ENCODE data around the gene SRC.

Gene SRC

DNA sequence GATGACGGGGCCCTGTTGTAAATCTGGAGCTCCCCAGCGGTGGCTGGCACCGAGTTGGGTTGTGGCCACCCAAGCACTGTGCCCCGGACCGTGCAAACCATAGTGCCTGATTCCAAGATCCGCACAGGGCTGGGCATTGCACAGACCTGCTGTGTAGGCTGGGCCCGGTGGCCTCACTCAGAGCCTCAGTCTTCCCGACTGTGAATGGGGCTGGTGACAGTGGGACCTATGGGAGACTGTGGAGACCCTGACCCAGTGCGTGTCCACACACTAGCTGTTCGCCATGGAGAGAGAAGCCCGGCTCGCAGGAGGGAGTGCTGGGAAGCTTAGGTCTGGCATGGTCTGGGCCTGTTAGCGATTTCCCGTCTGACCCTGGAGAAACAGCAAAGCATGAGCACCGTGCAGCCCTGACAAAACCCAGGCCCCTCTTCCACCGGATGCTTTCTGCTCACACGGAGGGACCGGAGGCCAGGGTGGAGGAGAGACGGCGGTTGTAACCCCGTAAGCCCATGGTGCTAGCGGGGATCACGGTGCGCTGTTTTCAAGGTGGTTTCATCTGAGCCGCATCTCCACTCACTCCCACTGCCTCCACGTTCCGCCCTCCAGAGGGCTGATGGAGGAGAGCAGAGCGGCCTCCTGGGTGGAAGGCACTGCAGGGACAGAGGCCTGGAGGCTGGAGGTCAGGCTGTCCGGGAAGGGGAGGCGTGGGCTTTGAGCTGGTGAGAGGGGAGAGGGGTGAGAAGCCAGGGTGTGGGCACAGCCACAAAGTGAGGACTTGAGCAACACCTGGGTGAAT lies 52.2 kb downstream of the SRC start:
- no peak for DNase-seq

DNA sequence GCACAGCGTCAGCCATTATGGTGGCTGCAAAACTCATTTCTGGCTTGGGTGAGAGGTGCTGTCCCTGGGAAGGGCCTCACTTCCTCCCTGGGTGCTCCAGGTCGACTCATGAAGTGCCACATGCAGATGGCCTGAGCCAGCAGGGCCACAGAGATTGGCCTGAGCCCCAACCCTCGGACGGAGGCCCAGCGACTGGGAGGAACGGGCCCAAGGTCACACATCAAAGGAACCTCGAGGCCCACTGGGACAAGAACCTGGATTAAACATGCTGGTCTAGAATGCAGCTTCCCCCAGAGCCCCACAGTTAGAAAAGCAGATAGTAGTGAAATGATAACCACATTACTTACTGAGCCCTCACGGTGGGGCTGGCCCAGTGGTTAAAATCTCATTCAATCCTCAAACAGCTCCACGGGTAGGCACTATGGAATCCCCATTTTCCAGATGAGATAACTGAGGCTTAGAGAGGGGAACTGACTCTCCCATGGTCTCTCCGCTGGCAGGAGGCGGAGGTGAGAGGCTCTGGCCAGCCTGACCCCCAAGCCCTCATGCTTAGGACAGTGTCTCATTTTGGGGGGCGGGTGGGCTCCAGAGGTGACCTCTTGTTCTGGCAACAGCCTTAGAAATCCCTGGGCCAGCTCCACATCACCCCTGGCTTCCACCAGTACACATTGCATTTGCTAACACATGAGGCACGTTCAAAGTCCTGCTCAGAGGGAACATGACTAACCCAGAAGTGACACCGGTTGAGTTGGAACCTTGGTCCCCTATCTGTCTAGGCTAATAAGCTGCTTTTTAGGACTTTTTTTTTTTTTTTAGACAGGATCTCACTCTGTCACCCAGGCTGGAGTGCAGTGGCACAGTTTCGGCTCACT lies 53.0 kb downstream of the SRC start:
- DNase-seq: no peak

DNA sequence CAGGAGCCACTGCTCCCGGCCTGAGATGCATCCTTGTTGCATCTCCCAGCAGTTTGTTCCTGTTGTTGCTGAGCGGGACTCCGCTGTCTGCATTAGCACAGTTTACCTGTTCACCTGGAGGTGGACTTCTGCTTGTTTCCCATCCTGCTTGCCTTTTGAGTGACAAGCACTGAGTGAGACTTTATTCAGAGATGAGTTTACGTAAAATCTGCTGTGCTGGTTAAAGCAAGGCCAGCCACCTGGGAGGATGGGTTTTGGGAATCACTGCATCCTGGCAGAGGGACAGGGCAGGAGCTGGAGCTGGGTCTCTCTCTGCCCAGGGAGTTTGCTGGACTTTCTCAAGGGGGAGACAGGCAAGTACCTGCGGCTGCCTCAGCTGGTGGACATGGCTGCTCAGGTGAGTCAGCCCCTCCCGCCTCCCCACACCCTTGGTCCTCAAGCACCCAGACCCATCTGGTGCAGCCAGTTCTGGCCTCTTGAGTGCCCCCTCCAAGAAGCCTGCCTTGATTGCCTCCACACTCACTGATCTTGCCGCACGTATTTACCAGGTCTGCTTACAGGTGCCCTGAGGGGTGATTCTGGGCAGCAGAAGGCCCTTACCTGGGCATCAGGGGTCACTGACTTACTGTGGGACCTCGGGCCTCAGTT lies 55.5 kb downstream of the SRC start:
- no peak for DNase-seq

DNA sequence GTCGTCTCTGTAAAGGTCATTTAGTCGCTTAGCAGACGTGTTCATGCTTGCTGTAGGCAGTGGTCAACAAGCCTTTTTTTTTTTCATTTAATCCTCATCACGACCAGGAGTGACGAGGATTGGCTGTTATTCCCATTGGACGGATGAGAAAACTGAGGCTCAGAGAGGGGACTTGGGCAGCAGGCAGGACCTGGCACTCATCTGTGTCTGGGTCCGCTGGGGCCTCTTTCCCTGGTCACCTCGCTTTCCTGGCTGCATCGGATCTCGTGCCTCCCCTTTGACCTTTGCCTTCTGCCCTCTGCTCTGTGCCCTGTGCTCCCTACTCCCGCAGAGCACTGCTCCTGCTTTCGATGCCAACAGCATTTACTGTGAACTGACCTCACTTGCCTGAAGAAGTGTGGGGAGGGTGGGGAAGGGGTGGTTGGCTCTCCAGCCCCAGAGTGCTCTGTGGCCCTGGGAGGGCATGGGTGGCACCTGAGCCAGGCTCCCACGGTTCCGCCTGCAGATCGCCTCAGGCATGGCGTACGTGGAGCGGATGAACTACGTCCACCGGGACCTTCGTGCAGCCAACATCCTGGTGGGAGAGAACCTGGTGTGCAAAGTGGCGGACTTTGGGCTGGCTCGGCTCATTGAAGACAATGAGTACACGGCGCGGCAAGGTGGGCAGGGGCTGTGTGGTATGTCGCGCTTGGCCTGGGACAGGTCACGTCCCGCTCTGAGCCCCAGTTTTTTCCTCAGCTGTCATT lies 56.2 kb downstream of the SRC start:
- DNase-seq: no peak

DNA sequence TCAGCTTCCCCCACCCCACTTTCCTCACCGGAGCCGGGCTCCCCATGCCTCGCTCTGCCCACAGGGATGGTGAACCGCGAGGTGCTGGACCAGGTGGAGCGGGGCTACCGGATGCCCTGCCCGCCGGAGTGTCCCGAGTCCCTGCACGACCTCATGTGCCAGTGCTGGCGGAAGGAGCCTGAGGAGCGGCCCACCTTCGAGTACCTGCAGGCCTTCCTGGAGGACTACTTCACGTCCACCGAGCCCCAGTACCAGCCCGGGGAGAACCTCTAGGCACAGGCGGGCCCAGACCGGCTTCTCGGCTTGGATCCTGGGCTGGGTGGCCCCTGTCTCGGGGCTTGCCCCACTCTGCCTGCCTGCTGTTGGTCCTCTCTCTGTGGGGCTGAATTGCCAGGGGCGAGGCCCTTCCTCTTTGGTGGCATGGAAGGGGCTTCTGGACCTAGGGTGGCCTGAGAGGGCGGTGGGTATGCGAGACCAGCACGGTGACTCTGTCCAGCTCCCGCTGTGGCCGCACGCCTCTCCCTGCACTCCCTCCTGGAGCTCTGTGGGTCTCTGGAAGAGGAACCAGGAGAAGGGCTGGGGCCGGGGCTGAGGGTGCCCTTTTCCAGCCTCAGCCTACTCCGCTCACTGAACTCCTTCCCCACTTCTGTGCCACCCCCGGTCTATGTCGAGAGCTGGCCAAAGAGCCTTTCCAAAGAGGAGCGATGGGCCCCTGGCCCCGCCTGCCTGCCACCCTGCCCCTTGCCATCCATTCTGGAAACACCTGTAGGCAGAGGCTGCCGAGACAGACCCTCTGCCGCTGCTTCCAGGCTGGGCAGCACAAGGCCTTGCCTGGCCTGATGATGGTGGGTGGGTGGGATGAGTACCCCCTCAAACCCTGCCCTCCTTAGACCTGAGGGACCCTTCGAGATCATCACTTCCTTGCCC lies 57.4 kb downstream of the SRC start:
- no peak for DNase-seq

DNA sequence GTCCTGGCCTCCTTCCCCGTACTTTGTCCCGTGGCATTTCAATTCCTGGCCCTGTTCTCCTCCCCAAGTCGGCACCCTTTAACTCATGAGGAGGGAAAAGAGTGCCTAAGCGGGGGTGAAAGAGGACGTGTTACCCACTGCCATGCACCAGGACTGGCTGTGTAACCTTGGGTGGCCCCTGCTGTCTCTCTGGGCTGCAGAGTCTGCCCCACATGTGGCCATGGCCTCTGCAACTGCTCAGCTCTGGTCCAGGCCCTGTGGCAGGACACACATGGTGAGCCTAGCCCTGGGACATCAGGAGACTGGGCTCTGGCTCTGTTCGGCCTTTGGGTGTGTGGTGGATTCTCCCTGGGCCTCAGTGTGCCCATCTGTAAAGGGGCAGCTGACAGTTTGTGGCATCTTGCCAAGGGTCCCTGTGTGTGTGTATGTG lies 58.5 kb downstream of the SRC start:
- no peak for DNase-seq

DNA sequence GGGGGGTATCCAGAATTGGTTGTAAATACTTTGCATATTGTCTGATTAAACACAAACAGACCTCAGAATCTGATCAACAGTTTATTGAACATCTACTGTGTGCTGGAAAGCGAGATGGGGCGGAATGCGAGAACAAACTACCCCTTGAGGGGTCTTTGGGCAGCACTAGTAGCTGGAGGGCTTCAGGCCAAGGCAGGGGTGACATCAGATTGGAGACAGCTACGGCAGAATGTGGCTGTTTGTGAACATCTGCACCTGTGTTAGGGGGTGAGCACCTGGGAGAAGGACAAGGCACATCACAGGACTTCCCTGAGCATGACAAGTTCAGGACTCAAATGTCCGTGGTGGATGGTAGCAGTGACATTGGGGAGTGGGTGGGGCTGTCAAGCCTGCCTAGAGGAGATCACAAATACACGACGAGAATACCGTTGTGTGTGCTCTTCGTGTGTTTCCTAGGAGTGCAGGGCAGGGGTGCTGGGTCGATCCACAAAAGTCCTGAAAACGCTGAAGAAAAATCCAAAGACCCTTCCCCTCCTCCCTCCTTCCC lies 59.5 kb downstream of the SRC start:
- peak in 1 of 3 experiments; percentile 51 for DNase-seq

DNA sequence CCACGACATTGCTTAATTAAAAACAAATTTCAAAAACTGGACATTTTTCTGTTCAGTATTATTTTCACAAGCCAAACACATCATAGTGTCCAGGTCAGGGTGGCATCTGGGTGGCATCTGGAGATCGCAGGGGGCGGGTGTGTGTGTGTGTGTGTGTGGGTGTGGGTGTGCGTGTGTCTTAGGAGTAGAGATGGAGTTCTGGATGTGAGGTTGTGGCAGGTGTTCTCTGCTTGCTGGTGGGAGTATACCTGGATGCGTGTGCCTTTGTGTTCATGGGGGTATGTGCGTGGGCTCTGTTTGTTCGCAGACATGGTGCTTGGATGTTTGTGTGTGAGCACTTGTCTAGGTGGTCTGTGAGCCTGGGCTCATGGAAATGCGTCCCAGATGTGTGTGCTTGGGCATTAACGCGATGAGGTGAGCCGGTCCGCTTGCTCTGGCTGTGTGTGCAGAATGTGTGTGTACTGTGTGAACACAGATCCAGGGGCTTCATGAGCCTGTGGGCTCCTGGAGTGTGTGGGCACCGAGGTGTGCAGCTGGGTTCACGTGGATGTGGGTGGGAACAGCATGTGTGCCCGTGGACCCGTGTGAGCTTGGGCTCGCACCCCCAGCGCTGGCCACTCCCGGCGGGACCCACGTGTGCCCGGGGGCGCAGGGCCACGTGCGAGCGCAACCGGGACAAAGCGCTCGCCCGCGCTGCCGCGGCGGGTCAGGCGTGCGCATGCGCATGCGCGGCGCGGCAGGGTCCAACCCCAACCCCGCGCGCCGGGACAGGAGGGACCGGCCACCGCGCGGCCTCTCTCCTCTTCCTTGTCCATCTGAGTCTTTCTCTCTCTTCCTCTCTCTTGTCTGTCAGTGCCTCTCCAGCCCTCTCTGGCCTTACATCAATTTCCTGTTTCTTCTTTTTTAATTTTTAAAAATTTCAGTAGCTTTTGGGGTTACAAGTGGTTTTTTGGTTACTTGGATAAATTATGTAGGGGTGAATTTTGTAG lies 60.4 kb downstream of the SRC start:
- peak; percentile 69 to 90 (median 84) for DNase-seq

DNA sequence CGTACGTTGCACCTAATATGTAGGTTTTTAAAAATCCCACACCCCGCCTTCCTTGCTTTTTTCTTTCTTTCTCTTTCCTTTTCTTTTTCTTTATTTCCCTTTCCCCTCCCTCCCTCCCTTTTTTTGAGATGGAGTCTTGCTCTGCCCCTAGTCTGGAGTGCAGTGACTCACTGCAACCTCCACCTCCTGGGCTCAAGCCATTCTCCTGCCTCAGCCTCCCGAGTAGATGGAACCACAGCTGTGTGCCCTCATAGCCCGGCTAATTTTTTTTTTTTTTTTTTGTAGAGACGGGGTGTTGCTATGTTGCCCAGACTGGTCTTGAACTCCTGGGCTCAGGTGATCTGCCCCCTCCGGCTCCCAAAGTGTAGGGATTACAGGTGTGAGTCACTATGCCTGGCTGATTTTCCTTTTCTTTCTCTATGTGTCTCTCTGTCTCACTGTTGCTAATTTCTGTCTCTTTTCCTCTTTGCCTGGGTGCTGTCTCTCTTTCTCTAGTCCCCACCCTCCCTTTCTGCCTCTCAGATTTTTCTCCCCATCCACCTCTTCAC lies 61.2 kb downstream of the SRC start:
- no peak for DNase-seq

DNA sequence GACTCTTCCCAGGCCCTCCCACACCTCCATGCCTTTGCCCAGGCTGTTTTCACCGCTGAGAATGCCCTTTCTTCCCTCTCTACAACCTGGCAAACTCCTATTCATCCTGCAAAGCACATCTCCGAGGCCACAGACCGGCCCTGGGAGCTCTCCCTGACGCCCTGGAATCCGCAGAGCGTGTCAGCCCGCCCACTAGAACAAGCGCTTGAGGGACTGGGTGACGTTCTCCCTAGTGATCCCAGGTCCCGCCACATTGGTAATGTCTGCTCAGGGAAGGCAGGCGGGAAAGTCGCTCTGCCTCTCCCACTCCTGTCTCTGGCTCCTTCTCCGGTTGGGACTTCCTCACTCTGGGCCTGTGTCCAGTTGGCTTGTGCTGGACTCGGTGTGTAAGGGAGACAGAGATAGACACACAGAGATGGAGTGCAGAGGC lies 61.6 kb downstream of the SRC start:
- DNase-seq: no peak

DNA sequence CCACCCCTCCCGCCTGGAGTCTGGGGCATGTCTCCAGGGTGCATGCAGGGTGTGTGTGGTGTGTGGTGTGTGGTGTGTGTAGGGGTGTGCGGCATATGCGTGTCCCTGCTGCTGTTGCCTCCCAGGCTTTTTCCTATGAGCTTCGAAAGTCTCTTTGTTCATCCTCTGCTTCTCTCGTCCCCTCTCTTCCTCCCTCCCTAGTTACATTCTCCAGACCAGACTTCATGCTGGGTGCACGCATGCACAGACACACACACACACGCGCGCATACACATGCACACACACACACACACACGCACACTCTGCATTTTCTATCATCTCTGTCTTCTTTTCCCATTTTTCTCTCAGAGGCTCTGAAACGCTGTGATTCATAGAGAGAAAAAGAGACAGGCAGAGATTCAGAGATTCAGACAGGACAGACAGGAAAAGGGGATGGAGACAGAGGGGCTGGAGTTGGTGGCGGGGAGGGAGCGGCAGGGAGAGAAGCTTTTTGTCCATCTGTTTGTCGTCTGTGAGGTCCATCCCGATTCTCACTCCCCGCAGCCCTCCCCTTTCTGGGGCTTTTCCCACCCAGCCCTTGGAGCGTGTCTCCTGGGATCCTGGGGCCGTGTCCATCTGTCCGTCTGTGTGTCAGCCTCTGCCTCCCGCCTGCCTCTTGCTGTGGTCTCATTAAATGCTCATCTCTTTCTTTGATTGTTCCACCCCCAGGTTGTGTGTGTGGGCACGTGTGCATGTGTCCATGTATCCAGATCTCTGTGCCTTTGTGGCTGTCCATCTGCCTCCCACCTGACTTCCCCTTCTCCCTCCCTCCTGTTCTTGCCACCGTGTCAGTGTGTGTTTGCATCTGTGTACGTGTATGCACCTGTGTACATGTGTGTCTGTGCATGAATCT lies 62.6 kb downstream of the SRC start:
- peak in 1 of 3 experiments; percentile 57 for DNase-seq

DNA sequence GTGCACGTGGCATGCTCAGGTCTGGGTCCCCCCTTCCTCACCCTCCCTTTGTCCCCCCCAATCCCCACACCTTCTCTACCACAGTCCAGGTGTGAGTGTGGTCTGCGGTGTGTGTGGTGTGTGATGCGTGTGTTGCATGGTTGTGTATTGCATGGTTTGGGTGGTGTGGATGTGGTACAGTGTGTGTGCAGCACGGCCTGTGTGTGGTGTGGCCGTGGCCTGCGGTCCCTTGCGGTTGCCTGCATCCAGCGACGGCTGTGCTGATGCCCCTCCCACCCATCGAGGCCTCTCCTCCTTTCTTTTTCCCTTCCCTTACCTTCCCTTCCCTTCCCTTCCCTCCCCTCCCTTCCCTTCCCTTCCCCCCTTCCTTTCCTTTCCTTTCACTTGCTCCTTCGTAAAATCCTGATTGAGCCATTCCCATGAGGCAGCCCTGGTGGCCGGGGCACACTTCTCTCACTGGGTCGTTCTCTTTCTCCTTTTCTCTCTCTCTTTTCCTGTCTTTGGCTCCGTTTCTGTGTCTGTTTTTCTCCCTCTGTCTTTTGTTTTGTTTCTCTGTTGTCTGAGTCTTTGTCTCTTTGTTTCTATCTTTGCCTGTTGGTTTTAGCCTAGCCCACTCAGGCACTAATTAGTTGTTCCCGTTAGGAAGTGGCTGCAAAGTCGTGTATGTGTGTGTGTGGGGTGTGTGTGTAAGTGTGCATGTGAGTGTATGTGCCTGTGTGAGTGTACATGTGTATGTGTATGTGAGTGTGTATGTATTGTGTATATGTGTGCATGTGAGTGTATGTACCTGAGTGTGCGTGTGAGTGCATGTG lies 65.7 kb downstream of the SRC start:
- DNase-seq: peak; percentile 44 to 86 (median 80)

DNA sequence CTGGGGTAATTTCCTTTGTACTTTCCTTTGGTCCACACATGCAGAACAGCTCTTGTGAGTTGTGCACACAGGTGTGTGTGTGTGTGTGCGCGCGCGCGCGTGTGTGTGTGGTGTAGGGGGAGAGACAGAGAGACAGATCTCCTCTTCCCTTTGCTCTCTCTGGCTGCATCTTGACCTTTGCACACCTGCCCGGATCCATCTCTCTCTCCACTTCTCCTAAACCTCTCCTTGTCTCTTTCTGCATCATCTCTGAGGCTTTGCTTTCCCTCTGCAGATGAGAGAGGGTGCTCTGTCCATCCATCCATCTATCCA lies 67.0 kb downstream of the SRC start:
- no peak for DNase-seq

DNA sequence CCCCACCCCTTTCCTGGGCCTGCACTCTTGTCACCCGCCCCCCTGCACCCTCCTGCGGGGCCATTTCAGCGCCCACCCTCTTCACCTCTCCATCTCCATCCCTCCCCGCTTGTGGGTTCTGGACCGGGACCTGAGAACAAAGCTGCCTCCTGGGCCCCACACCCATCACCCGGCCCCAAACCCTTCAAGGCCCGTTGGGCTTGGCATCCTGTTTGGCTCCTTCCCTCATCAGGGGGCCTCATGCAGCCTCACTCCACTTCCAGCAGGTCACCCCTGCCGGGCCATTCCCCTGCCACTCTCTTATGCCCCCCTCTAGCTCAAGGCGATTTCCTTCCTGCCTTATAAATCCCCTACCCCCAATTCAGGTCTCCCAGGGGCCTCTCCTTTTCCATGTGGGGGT lies 67.4 kb downstream of the SRC start:
- peak in 2 of 3 experiments; percentile 60 to 76 for DNase-seq

DNA sequence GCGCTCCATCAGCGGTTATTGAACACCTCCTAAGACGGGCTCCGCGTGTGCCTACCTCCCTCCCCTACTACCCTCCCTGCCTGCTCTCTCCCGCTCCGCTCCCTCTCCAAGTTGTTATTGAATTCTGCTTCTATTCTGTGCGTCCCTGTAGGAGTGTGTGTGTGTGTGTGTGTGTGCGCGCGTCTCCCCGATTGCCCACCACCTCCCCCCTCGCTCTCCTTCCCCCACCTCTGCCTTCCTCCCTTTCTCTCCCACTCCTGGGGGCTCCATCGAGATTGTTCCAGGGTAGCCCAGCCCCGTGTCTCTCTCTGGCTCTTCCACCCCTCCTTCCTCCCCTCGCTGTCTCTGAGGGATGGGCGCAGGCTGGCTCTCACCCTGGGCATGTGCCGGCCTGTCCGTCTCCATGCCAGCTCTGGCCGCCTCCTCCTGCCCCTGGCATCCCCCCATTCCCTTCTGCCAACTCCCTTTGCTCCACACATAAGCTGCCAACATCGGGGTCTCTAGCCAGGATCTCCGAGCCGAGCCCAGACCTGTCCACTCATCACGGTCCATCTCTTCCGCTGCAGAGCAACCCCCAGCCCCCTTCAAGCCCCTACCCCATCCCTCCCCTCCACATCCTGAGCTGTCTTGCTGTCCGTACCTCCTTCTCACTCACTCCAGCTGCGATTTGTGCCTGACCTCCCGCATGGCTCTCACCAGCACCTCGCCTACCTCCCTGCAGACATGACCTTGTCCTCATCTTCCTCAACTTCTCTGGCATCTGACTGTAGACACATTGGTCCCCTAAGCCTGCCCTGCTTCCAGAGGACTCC lies 68.5 kb downstream of the SRC start:
- peak; percentile 31 to 94 (median 84) for DNase-seq

DNA sequence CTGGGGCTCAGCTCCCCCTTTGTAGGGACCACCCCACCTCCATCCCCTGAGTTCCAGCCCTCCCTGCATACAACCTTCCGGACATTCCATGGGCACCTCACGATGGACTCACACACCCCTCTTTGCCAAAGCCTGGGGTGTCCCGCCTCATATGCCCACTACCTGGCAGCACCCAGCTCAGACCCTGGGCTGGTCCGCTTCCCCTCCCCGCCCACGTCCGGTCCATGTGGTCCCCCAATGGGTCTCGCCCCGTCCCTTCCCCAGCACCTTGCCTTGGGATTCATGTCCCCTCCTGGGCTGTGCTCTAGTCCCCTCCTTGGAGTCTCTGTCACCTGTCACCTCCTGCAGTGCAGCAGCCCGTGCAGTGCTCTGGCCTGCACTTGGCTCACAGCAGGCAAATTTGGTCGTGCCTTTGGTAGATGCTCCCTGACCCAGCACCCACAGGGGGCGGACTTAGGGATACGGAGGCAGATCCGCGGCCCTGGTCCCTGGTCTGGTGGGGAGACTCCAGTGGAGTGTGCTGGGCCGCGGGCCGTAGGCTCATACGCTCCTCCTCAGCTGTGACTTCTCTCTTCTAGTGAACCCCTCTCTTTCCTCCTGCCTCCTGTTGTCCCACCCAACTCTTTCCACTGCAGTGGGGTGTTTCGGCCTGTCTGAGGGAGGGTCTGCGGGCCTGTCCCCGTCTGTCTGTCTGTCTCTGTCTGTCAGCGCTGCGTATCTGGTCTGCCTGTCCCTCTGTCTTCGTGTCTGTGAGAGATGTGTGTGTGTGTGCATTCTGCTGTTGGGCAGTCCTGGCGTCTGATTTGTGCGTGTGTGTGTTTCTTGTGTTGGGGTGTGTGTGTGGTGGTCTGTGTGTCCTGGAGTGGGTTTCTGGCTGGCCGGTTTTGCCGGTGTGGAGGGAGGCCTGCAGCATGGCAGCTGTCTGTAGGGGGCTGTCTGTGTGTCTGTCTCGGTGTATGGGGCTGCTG lies 69.5 kb downstream of the SRC start:
- peak in 1 of 3 experiments; percentile 46 for DNase-seq
